Measurements from ENCODE around the gene EXOC7.
"Not testable (repeated sequence)": the region's sequence is repeated elsewhere in the genome, so short reads cannot be mapped to it uniquely, and the experiment has no call there.

EXOC7 gene

DNA sequence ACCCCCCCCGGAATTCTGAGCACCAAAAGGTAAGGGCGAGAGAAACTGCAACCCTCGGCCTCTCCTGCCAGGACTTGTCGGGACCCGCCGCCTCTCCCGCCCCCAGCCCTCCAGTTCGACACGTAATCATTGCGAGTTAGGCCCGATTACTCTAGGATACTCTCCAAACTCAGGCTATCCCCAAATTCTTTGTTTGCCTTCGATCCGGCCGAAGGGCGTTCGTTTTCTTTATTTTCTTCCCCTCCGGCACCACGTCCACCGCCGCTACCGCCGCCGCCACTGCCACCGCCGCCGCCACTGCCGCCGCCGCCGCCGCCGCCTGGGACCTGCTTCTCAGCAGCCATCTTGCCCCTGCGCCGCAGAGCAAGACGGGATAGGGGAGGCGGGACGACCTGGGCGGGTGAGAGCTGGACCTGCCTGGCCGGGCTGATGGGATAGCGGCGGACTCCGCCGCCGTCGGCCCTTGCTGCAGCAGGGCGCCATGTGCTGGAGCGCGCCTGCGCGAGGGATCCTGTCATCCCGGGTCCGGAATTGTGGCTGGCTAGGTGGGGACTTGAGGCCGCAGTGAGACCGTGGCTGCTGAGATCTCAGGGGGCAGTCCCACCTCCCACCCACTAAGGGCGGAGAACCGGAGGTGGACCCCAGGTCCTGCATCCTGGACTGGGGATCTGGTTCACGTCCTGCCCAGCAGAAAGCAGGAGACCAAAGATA, 31.3 kb downstream of the EXOC7 start, which contains the start of gene SRP68:
Gene SRP68, minus strand, starts transcription at position 370 of the 711 bp plus-strand sequence. Its CDS starts 26 bp downstream, at position 344.
- peak; percentile 86 for DNase-seq

DNA sequence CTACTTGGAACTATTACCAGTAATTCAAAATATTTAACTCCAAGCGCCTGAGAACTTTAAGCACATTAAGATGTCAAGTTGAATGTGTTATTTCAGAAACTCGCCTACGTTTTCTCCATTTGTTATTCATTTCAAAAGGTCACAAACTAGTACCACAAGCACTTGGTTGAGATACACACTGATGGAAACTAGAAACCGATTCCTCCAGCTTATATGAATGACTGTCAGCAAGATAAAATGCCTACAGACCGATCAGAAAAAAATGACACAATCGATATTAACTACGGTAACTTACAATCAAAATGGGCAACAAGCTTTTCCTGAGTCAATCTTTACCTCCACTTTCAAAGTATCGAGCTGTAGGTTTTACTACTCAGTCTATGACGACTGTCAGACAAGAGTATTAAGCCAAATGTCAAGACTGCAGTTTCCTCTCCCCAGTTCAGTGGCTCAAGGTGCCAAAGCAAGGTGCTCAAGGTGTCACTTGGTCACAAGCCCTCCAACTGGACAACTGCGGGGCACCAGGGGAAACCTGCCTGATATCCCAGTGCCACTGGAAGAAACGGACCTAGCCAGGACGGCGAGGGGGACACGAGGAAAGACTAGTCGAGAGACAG, 31.9 kb downstream of the EXOC7 start:
- peak; percentile 56 for DNase-seq

DNA sequence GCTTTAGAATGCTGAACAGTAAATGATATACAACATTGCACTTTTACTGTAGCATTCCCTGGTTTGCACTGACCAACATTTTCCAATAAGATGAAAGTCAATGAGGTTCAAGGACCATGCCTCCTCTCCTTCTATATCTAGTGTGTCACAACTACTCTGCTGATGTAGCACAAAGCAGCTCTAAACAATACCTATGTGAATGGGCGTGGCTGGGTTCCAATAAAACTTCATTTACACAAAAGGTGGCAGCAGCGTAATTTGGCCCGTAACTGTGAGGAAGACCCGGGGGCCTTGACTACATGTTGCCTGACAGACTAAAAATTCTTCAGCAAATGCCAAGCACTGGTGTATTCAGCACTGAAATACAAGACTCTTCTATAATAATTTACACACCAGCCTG, 37.8 kb downstream of the EXOC7 start:
- no peak for DNase-seq

DNA sequence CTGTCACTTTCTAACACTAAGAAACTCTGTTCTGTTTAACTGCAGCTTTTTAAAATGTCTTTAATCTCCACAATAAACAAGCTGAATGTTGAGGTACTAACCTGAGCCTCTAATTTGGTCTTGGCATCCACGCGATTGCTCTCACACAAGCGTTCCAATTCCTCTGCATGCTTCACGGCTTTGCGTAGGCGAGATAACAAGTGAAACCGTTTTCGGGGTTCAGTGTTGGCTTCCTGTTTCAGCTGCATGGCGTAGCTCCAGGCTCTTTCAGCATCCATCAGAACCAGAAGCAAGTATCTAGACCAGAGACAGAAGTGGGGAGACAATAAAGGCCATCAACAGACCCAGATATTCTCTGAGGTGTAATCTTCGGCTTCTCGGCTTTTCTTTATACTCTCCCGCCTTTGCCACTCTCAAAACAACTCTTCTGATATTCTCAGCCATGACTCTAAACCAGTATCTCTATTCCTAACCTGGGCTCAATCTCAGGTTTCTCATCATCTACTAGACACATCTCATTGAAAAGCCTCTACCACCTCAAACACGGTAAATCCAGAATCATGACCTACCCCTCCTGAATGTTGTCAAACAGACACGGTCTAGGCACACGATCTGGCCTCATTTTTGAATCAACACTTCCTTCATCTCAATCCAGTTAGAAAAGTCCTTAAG, 39.6 kb downstream of the EXOC7 start:
- DNase-seq = peak; percentile 76

DNA sequence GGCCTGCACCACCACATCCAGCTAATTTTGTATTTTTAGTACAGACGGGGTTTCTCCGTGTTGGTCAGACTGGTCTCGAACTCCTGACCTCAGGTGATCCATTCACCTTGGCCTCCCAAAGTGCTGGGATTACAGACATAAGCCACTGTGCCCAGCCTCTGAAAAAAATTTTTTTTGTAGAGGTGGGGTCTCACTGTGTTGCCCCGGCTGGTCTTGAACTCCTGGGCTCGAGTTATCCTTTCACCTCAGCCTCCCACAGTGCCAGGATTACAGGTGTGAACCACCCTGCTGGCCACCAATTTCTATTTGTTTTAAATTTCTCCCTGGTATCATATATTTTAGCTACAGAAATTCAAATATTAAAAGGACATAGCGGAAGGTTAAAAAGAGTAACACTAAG, 45.3 kb downstream of the EXOC7 start:
- not testable (repeated sequence) for DNase-seq

DNA sequence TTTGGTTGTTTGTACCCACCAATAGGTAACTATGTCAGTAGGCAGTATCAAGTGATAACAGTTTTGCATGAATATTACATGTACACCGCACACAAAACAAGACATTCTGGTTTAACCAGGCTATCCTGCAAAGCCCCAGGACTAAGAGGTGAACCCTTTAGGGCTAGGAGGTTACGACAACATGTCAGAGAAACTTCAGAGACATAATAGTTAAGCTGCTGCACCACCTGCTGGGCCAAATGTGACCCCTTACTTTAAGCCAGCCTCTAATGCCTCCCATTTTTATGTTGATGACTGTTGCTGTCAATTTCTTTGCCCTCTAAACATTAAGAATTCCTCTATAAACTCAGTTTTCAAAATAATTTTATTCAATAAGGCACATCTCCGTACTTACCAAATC, 46.7 kb downstream of the EXOC7 start:
- DNase-seq = no peak

DNA sequence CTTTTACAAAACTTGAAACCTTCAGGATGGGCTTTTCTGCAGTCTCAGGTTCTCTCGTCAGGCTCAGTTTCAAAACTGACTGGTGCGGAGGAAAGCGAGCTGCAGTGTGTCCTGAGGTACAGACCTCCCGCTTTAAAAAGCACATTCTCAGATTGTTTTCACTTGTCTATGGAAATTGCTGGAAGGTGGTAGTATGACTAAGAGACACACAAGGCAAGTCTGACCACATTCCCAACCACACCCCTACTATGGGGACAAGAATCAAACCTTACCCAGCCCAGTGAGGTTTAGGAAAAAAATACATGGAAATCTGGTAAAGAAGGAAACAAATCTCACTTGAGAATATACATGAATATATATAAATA, 49.5 kb downstream of the EXOC7 start:
- DNase-seq = no peak

DNA sequence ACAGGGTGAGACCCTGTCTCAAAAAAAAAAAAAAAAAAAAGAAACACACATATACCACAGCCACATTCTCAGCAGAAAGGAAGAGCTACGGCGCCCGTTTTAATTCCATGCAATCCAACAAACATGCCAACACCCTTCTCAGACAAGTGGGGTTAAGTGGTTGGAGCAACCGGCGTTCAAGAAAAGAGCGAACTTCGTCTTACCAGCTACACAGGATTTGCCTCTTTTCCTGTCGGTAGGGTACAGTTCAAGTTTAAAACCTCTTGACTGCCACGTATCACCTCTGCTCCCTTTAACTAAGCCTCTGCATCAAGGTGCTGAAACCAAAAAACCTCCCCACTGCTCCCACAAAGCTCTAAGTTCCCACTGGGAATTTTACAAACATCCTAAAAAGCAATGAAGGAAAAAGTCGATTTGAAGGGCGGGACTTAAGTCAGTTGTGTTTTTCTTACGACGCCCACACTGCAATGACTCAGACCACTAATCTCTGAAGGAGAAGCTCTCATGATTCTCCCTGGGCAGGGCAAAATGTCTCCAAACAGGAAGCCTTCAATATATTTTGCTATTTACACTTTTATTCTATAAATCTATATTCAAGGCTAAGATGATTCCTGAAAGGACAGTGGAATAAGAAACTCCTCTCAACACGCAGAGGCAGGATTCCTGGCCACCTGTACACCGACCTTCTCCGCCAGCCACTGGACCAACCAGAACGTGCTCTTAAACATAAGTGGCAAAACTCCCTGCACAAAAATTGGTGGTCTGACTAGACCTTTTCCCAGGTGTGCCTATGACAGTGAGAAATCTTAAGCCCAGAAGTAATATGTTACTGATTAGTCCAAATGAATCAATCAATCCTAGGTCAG, 50.1 kb downstream of the EXOC7 start:
- peak; percentile 52 for DNase-seq

DNA sequence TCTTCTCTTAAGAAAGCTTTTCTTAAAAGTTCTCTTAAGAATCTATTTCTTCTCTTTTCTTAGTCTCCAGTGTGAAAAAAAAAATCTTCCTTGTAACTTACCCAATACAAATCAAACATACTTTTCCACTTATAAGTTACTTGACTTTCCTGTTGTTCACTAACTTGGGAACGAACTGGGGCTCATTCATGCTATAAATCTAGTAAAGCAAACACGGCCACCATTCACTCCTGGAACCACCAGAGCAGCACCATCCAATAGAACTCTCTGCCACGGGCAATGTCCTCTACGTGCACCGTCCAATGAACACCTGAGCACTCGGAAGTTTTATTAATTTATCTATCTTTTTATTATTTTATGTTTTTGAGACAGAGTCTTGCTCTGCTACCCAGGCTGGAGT, 52.0 kb downstream of the EXOC7 start:
- DNase-seq = no peak

DNA sequence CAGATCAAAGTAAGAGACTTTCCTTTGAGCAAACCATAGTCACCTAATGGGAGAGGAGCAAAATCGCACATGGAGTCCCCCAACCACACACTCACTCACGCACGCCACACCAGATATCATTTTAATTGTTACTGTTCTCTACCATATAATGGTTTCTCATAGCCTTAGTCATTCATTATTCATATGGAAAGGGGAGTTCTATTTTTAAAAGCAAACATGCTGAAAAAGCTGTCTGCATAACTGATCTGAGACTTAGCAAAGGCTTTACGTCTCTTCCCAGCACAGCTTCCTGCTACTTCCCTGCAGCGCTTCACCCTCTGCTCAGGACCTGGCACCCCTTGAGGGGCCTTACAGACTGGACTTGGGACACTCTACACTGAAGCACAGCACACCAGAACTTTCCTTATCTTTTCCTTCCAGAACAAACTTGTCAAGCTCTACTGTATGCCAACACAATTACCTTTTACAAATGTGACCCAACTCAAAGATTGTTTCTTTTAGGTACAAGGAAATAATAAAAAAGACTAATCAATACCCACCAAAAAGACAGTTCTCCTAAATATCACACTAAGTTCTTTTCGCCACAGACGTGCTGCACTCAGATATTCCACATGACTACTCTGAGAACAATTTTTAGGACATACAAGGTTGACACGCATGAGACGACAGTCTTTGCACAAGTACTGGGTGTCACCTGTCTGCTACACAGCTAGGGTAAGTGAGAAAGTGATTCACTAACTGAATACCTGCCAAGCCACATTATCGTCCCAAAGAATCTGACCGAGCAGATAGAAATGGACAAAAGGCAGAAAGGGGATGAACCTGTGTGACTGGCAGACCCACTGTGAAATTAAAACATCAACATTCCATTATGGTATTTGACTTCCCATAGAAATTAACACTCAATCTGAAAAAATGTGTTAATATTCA, 52.8 kb downstream of the EXOC7 start:
- DNase-seq = no peak

DNA sequence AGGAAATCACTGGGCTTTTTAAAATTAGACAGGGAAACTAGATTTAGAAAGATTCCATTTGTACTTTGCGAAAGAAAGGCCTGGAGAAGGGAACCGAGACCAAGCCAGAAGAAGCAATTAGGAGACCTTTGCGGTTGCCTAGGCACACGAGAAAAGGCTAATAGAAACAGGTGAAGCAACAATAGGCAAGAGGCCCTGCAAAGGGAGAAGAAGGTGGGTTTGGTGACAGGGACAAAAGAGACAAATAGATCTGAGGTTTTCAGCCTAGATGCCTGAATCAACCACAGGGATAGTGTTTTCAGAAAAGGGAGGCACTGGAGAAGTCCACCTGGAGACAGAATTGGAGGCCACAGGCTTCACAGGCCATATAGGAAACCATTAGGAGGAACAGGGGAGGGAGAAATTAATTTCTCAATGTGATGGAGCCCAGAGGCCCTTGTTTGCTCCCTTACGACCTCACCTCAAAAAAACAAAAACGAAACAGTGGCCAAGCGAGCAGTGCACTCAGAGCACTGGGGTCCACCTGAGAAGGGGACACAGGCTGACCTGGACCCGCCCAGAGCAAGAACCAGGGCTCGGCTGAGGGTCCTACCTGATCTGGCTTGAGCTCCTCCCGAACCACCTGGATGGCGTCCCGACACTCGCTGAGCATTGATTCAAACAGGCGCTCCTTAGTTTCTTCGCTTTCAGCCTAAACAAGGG, 53.6 kb downstream of the EXOC7 start:
- DNase-seq = no peak

DNA sequence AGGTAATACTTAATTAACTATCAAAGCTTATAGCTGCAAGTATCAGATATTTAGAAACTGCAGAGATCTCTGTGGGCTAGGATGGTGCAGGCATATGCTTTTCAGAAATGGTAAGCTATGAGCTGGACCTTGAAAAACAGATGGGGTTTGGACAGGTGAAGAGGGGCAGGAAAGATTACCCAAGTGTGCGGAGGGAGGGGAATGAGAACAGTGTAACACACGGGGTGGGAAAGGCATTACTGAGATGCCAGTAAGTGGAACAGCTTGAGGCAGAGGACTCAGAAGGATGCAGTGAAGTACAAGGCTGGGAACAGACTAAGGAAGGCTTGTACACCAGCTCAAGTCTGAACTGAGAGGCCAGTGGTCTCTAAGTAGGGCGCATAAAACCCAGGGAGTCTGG, 54.3 kb downstream of the EXOC7 start:
- DNase-seq = no peak

DNA sequence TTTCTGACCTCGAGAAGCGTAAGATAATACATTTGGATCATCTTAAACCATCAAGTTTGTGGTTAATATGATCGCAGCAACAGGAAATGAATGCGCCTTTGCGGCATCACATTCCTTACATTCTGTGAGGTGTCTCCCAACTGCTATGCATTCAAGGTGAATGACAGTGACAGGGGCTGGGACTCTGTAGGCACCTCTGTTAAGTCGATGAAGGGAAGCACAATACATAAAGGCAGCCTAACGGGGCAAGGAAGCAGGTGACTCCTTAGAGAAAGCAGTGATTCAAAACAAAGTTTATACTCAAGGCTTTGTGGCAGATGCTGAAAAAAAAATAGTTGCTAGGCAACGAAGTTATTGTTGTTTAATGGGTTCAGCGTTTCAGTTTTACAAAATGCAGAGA, 54.9 kb downstream of the EXOC7 start:
- DNase-seq = no peak

DNA sequence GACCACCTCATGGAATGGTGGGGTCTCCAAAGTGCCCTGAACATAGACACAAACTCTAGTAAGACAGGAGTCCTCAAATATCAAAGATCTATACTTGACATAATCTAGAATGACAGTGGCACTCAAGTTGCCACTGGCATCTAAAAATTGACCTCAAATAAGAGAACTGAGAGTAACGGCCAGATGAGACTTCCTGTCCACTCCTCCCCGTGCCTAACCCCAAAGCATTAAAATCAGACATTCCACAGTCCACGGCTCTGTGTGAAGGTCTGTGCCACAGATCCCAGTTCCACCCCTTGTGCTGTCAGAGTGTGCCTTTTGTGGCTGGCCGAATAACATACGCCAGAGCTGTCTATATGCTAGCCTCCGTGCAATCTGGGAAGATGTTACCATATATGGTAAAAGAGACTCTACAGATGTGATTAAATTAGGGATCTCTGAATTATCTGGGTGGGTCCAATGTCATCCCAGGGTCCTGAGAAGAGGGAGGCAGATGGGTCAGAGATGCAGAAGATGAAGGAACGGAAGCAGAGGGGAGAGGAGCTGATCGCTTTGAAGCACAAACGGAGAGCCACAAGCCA, 55.5 kb downstream of the EXOC7 start:
- DNase-seq = no peak

DNA sequence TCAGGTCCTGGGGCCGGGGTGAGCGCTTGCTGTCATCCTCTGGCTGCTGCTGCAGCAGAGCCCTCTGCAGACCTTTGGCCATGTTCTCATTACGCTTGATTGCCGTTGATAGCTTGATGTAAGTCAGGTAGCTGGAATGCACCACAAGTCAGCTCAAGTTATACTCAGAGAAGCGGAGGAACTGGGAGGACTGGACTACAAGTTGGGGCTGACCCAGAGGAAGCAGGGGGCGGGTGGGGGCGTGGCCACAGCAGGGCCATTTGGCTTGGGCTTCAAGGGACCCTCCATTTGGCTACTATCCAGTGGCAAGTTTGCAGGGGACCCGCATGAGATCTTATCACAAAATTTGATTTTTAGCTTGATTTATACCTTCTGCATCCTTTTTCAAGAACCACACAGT, 57.5 kb downstream of the EXOC7 start:
- DNase-seq = no peak

DNA sequence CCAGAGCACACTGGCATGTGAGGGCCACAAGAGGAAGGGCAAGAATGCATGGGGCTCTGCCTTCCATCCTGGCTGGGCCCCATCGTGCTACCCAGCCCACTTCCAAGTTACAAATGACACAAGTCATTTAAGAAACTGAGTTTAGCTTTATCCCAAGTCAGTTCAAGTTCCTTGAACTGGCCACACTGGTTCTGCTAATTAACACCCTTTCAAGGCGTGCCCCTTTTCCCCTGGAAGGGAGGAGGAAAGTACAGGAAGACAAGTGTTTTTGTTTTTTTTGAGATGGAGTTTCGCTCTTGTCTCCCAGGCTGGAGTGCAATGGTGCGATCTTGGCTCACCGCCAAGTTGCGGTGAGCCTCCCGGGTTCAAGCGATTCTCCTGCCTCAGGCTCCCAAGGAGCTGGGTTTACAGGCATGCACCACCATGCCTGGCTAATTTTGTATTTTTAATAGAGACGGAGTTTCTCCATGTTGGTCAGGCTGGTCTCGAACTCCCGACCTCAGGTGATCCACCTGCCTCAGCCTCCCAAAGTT, 59.0 kb downstream of the EXOC7 start:
- not testable (repeated sequence) for DNase-seq

DNA sequence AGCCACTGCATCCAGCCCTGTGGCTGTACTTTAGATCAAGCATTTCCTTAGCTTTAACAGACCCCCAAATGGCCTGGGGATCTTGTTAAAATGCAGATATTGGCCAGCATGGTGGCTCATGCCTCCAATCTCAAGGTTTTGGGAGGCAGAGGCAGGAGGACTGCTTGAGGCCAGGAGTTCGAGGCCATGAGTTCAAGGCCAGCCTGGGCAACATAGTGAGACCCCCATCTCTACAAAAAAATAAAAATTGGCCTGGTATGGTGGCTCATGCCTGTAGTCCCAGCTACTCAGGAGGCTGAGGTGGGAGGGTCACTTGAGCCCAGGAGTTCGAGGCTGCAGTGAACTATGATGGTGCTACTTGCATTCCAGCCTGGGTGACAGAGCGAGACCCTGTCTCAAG, 60.7 kb downstream of the EXOC7 start:
- DNase-seq = not testable (repeated sequence)

DNA sequence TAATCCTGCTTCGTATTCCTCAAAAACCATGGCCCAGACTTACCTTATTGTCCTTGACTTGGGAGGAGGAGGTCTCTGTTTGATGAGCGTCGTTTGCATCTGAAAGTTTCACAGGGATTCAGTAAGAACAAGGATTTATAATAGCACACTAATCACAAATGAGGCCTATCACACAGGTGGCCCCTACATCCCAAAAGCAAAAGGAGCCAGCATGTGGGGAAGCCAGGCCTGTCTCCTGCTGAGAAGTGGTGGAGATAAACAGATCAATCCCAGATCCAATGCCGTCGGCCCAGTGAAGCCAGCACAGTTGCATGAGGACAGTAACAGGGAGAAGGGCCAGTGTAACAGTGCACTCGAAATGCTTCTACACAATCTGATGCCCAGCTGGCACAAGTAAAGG, 63.2 kb downstream of the EXOC7 start:
- no peak for DNase-seq

DNA sequence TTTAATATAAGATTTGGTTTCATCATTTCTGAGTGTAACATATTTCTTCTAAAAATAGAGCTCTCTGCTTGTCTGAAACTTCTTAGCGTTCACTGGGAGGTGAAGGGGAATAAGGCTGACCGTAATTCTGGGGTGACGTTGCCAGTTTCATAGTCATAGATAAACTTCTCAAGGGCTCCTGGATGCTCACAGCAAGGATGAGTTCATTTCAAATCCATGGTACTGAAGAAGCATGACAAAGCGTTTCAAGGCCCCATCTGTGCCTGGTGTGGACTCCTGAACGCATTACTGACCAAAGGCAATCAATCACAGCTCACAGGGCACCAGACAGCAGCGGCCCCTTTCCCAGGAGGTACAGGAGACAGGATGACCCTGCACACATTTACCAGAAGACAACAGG, 64.5 kb downstream of the EXOC7 start:
- DNase-seq = no peak

DNA sequence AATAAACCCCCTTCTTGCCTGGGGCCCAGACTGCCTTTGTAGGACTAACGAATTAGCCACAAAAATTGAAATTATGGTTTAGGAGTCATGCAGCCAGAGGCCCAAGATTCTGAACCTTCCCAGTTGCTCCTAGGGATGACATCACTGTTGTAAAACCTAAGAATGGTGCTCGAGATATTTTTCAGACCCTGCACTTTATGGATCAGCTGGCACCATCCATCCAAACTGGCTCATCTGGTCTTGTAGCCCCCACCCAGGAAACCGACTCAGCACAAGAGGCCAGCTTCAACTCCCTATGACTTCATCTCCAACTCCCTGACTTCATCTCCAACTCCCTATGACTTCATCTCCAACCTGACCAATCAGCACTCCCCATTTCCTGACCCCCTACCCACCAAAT, 65.5 kb downstream of the EXOC7 start:
- DNase-seq = no peak

All from stimulated activated CD4-positive, alpha-beta T cell treated with anti-CD3 and anti-CD28 coated beads, Interleukin-4, amount 100 ng/mL, for 24 hours (primary cell).